ENCODE results near the gene SPTBN1.
A peak's percentile ranks its signal among the peaks of the same experiment; 100 is the strongest.

Gene SPTBN1

GRCh38 chr2:54434711-54435110, 21.4 kb upstream of the SPTBN1 start:
- no peak for DNase-seq

- DNase-seq = no peak
Measured at GRCh38 chr2:54435325-54436226, 20.6 kb upstream of the SPTBN1 start.

DNA sequence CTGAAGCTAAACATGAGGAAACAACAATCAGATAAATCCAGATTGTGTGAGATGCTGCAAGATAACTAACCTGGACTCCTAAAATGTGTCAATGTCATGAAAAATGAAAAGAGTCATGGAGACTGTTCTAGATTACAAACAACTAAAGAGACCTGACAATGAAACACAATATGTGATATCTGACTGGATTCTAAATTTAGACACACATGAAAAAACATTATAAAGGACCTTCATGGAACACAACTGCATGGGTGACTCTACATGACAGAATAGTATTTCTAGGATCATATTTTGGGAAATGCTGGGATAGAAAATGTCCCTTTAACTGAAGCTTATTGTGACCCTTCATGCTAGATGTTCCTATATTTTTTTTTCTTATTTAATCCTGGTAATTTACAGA, 18.5 kb upstream of the SPTBN1 start:
- DNase-seq = no peak

- DNase-seq = no peak
Measured at GRCh38 chr2:54438271-54438670, 17.9 kb upstream of the SPTBN1 start.

DNA sequence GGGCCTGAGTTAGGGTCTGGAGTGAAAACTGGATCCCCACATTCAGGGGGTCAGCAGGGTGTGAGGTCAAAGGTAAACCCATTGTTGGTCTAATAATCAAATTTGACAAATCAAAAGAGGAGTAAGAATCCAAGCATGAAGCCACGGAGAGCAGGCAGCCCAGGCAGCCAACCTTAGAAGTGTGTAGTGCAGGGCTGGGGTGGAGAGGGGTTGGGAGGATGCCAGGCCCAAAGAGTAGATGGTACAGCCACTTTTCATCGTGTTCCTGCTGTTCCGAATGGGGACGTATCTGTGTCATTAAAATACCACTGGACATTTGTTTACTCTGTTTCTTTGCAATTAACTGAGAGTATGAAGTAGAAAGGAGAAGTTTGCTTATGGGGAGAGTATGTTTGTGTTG, 16.5 kb upstream of the SPTBN1 start:
- no peak for DNase-seq

DNA sequence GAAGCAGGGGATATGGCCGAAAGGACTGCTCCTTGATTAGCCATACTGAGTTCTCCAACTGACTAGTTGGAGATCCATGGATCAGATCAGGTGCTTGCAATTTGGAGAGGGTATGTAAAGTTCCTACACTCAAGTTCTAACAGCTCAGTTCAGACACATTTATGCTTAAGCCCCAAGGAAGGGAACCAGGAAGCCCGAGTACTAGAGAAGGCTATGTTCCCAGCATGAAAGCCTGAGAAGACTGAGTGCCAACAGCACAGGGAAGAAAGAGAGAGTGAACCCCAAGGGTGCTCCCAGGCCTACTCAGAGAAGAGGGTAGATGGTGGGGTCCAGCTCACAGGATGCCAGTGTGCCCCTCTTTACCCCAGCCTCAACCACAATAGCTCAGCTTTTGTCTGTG, 16.1 kb upstream of the SPTBN1 start:
- DNase-seq = no peak

GRCh38 chr2:54444503-54444902, 11.6 kb upstream of the SPTBN1 start:
- no peak for DNase-seq

DNA sequence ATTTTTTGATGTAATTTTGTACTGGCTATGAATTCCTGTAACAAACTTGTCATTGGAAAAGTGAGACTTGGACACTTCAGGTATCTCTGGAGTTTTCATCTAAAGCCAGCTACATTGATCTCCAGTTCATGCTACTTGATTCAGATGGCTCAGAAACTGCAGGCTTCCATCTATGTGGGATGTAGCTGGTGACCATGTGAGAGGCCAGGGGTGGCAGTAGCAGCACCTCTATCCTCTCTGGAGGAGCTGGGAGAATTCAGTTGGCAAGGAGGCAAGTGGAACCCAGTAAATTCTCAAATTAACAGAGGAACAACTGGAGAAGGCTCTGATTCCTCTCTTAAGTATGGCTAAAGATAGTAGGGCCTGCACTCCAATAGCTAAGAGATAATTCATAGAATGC, 10.0 kb upstream of the SPTBN1 start:
- no peak for DNase-seq

DNA sequence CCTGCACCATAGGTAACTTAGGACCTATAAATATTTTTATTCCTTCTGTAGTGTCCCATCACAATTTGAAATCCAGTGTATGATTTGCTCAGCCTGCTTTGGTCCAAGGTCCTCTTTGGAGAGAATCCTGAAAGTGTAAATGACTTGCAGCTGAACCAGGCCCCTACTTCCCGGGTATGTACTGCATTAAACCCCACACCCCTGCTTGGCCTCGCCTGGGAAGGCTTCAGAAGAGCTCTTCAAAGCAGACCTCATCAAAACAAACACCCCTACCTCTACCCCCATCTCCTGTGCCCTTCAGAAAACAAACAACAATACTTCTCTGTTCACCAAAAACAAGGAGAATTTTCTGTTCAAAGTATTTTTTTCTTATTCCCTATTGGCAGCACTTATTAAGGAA, 9.5 kb upstream of the SPTBN1 start:
- no peak for DNase-seq

- DNase-seq = no peak
Measured at GRCh38 chr2:54454548-54455130, 1.5 kb upstream of the SPTBN1 start.

GRCh38 chr2:54455131-54455562, 980 bp upstream of the SPTBN1 start:
- no peak for DNase-seq

- DNase-seq = no peak
Measured at GRCh38 chr2:54456362-54456611, 160 bp downstream of the SPTBN1 start.

DNA sequence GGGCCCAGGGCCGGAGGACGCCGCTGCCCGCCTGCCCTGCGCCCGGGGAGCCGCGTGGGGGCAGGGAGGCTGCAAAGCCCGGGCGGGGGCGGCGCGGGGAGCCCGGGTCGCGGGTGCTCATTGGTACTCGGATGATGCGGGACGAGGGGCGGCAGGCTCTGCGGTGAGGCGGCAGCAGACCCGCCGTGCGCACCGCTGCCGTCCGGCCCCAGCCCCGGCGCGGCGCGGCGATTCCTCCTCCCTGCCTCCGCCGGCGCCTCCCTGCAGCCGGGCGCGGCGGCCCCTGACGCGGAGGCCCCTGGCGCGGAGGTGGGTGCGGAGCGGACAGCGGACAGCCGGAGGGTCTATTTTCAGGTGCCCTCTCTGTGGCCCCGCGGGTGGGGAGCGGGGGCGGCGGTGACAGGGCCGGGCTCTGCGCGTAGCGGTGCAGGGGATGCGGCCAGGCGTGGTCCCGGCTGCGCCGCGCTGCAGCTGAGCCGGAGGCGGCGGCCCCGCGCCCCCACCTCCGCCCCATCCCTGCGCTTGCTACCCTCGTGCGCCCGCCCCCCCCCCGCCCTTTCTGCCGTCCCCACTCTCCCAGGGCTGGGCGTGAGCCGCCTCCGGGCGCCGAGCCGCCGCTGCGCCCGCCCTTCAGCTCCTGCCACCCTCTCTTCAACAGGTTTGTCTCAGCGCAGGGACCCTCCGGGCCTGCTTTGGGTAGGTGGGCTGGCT, 640 bp downstream of the SPTBN1 start:
- peak; percentile 62 for DNase-seq

GRCh38 chr2:54457323-54458023, 1.3 kb downstream of the SPTBN1 start:
- DNase-seq = peak; percentile 5

DNA sequence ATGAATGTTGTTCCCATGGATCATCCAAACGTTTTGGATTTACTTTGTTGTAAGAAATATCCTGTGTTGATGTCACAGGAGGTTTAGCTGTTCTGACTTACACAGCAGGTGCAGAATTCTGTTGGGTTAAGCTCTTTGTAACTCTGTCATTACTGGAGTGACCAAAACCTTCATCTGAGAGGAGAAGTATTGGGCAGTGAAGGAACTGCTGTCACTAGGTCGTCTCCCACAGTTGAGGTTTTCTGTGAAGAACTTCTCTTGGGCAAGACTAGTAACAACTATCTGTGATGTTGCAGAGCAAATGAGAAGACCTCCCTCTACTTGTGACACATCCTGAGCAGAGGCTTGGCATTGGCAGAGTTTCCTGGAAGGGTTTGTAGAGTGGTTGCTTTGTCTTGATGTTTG, 2.9 kb downstream of the SPTBN1 start:
- DNase-seq = no peak

- no peak for DNase-seq
Measured at GRCh38 chr2:54461261-54461660, 5.1 kb downstream of the SPTBN1 start.

DNA sequence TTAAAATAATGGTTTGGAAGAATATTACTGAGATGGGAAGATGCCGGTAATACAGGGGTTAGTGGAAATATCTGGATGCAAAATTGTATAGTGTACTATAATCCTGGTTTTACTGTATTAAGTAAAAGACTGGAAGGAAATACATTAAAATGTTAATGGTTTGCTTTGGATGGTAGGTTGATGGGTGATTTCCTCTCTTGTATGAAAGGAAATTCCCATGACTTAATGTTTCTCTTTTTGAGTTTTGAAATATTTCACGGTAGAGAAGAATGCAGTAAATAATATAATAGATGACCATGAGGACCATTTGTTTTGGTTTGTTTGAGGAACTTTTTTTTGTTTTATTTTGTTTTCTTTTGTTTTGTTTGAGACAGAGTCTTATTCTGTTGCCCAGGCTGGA, 8.2 kb downstream of the SPTBN1 start:
- no peak for DNase-seq

- no peak for DNase-seq
Measured at GRCh38 chr2:54465143-54465542, 9.0 kb downstream of the SPTBN1 start.

DNA sequence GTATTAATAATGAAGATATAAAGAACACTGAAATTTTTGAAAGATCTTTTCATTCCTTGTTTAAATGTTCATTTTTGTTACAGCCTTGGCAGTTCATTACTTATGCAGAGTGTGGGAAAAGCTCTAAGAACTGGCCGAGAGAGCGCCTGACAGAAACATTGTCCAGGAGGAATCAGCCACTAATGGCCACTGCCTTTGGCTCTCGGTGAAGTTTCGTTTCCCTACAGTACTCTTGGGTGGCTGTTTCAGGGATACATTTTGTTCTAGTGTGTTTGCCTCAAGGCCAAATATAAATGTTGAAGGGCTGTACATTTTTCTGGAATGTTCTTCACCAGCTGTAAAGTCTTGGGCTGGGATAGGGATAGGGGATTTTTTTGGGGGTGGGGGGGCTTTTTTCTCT, 10.7 kb downstream of the SPTBN1 start:
- no peak for DNase-seq

DNA sequence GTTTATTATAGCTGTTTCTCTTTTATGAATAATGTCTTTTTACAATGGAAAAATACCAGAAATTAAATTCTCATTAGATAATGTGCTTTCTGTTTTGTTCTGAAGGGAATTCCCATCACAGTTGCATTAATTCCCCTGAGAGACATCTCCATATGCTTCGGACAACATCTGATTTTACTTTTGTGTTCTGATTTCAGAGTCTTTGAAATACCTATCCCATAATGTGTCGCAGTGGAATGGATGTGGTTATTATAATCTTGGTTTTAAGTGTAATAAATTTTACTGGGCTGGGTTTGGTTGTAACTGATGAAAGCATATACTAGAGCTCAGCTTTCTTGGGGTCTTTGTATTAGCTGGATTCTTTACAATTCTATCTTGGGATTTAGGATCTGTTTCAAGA, 12.5 kb downstream of the SPTBN1 start:
- DNase-seq = no peak

GRCh38 chr2:54469484-54470053, 13.4 kb downstream of the SPTBN1 start:
- no peak for DNase-seq

GRCh38 chr2:54470266-54470938, 14.3 kb downstream of the SPTBN1 start:
- DNase-seq = no peak
